Ascending aorta (tissue), 2 donors: ENCODE measurements around the gene YIPF4. TPM values are rescaled to one million over a fixed set of nuclear protein-coding genes. Genes with fewer than 3 reads are reported as not detected.
"Not testable (repeated sequence)": the region's sequence is repeated elsewhere in the genome, so short reads cannot be mapped to it uniquely, and the experiment has no call there.

Experiments used
- DNase-seq, 2 donors: peaks; one replicate each; pipeline ENCODE4 v3.0.0-alpha.2; 2019; ENCODE audit warnings: low spot score in 2 of 2
- H3K27ac ChIP-seq, 2 donors: fragments of 200-600 bp; sonication (generic); one replicate each; pipeline ENCODE4 v1.5.1; 2016 to 2017; ENCODE audit warnings: mild to moderate bottlenecking in 1 of 2
- H3K27me3 ChIP-seq: fragments of 200-600 bp; sonication (generic); one replicate; pipeline ENCODE4 v1.5.1; 2017
- H3K36me3 ChIP-seq, 2 donors: fragments of 200-600 bp; sonication (generic); one replicate each; pipeline ENCODE4 v1.5.1; 2016
- H3K4me1 ChIP-seq, 2 donors: fragments of 200-600 bp; sonication (generic); one replicate each; pipeline ENCODE4 v1.5.1; 2016 to 2017; ENCODE audit warnings: mild to moderate bottlenecking in 1 of 2
- H3K4me3 ChIP-seq, 2 donors: fragments of 200-600 bp; sonication (generic); one replicate each; pipeline ENCODE4 v1.5.1; 2016 to 2017; ENCODE audit warnings: mild to moderate bottlenecking in 1 of 2
- H3K9me3 ChIP-seq, 2 donors: fragments of 200-600 bp; sonication (generic); one replicate each; pipeline ENCODE4 v1.5.1; 2016
- intact Hi-C: fragments of 100-400 bp; cut with DNase I; formaldehyde crosslinking; loops from one replicate; pipeline ENCODE4 v1.15.1; 2023
- total RNA-seq: library from RNA; depleted of rRNA; stranded (reverse); fragments of >200 nt; gene quantifications from one replicate; pipeline ENCODE4 v1.1.0, GENCODE V29; 2016
- TF ChIP-seq, protein P1 (sequence below), 3 experiments: fragments of 200-600 bp in 2 of 3; fragments of 450-650 bp in 1 of 3; sonication (generic) in 2 of 3; IDR thresholded peaks; one replicate each; pipeline ENCODE4 v1.5.1; 2016 to 2019; ENCODE audit warnings: antibody characterized with exemption in 3 of 3, mild to moderate bottlenecking in 1 of 3, moderate library complexity in 1 of 3

The YIPF4 gene
- total RNA-seq, 1 donor from 2014 or later, result 9.2 TPM

DNA sequence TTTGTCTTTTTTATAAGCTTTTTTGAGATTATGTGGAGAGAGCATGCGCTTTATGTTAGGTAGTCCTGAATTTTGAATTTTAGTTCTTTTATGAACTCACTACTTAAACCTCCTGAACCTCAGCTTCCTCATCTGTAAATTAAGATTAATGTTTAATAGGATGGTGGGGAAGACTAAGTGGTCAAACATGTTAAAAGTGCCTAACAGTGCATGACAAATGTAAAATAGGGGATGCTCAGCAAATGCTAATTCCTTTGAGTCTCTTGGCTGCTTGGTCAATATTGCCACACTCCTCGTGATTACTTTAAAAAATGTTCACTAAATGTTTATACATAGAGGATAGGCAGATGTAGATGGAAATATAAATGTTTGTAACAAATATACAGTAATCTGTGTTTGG, 85.9 kb downstream of the YIPF4 start:
- TF ChIP-seq, protein P1, sequence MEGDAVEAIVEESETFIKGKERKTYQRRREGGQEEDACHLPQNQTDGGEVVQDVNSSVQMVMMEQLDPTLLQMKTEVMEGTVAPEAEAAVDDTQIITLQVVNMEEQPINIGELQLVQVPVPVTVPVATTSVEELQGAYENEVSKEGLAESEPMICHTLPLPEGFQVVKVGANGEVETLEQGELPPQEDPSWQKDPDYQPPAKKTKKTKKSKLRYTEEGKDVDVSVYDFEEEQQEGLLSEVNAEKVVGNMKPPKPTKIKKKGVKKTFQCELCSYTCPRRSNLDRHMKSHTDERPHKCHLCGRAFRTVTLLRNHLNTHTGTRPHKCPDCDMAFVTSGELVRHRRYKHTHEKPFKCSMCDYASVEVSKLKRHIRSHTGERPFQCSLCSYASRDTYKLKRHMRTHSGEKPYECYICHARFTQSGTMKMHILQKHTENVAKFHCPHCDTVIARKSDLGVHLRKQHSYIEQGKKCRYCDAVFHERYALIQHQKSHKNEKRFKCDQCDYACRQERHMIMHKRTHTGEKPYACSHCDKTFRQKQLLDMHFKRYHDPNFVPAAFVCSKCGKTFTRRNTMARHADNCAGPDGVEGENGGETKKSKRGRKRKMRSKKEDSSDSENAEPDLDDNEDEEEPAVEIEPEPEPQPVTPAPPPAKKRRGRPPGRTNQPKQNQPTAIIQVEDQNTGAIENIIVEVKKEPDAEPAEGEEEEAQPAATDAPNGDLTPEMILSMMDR (IDR thresholded peaks at IDR 0.05), result no peak
- peaks cover 3 to 59% of the 10 kb centered on the region in 2 donors for H3K4me1 ChIP-seq
- intact Hi-C loops, result no loop called here

DNA sequence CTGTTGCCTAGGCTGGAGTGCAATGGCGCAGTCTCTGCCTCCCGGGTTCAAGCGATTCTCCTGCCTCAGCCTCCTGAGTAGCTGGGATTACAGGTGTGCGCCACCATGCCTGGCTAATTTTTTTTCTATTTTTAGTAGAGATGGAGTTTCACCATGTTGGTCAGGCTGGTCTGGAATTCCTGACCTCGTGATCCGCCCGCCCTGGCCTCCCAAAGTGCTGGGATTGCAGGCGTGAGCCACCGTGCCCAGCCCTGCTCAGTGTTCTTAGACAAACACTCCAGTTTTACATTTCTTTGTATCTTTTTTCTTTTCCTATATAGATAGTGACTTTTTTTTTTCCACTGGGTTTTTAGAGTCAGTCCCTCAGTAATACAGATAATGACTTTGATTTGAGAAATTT, 86.6 kb downstream of the YIPF4 start:
- H3K9me3 ChIP-seq, H3K4me3 ChIP-seq, H3K27me3 ChIP-seq, intact Hi-C loops, H3K36me3 ChIP-seq, H3K27ac ChIP-seq, DNase-seq: not testable (repeated sequence)
- peaks cover 3 to 53% of the 10 kb centered on the region in 2 donors for H3K4me1 ChIP-seq

More for the DNA sequence above, 85.9 kb downstream of the YIPF4 start:
- Histone ChIP-seq H3K27ac (no peak overlapping the region), H3K36me3 (no peaks in the 10 kb centered on the region), H3K4me3 (no peak overlapping the region), H3K27me3 (no peaks in the 10 kb centered on the region), H3K9me3 (no peaks in the 10 kb centered on the region)
- DNase-seq, result no peak

- Histone ChIP-seq H3K27ac (peak overlapping the region in 1 of 2 donors; percentile 45), H3K4me1 (peaks cover 3 to 45% of the 10 kb centered on the region in 2 donors)
- DNase-seq, H3K4me3 ChIP-seq, H3K36me3 ChIP-seq, H3K9me3 ChIP-seq, H3K27me3 ChIP-seq, intact Hi-C loops: not testable (repeated sequence)
Observed at GRCh38 chr2:32365679-32366078, 88.0 kb downstream of the YIPF4 start.

Other genes starting within 250 kb of the YIPF4 start
- 49.4 TPM for gene DPY30, start 238.1 kb upstream of the YIPF4 start, total RNA-seq
- 12.1 TPM for gene SPAST, start 214.3 kb upstream of the YIPF4 start, total RNA-seq
- gene SLC30A6, start 112.0 kb upstream of the YIPF4 start, total RNA-seq, result 4.5 TPM
- gene NLRC4, start 13.0 kb upstream of the YIPF4 start, total RNA-seq, result 2.3 TPM
- gene BIRC6, start 79.1 kb downstream of the YIPF4 start, total RNA-seq, result 59.4 TPM